NCI-H1105 treated with DMSO at 0.1 percent for 48 hours (cell line): ENCODE results near the gene USP44.
A peak's percentile ranks its signal among the peaks of the same experiment; 100 is the strongest.
"Not testable (repeated sequence)": the region's sequence is repeated elsewhere in the genome, so short reads cannot be mapped to it uniquely, and the experiment has no call there.

Experiments
- DNase-seq: peaks from one replicate; lab custom pipeline; 2025; lab: John Stamatoyannopoulos, UW

USP44 gene

GRCh38 chr12:95551305-95551704, at the start of gene USP44:
USP44 (minus strand) TSS chr12:95551476; CDS start chr12:95534256, 17,220 bp downstream.
- DNase-seq, result no peak

GRCh38 chr12:95600567-95600966, 49.3 kb upstream of the USP44 start:
- DNase-seq, result no peak

- no peak for DNase-seq
These were observed 48.6 kb upstream of the USP44 start for GRCh38 chr12:95599880-95600279.

- no peak for DNase-seq
These were observed 42.9 kb upstream of the USP44 start for GRCh38 chr12:95594136-95594535.

- peak; percentile 55 for DNase-seq
These were observed 42.1 kb upstream of the USP44 start for GRCh38 chr12:95593266-95593871.

GRCh38 chr12:95591731-95592130, 40.5 kb upstream of the USP44 start:
- DNase-seq, result no peak

- DNase-seq, result no peak
These were observed 39.5 kb upstream of the USP44 start for GRCh38 chr12:95590775-95591174.

GRCh38 chr12:95583933-95584332, 32.7 kb upstream of the USP44 start:
- no peak for DNase-seq

- DNase-seq, result peak; percentile 74
These were observed 31.2 kb upstream of the USP44 start for GRCh38 chr12:95582230-95583058.

GRCh38 chr12:95577820-95578219, 26.5 kb upstream of the USP44 start:
- no peak for DNase-seq

GRCh38 chr12:95574799-95575452, 23.6 kb upstream of the USP44 start:
- peak; percentile 34 for DNase-seq

GRCh38 chr12:95573951-95574576, 22.8 kb upstream of the USP44 start:
- DNase-seq, result no peak

- no peak for DNase-seq
These were observed 20.1 kb upstream of the USP44 start for GRCh38 chr12:95571369-95571768.

- DNase-seq, result not testable (repeated sequence)
These were observed 16.8 kb upstream of the USP44 start for GRCh38 chr12:95568045-95568444.

- no peak for DNase-seq
These were observed 6.3 kb upstream of the USP44 start for GRCh38 chr12:95557625-95558024.

- DNase-seq, result no peak
These were observed 3.3 kb upstream of the USP44 start for GRCh38 chr12:95554532-95555071.

GRCh38 chr12:95553197-95553943, 2.1 kb upstream of the USP44 start:
- DNase-seq, result no peak

- no peak for DNase-seq
These were observed 739 bp upstream of the USP44 start for GRCh38 chr12:95551913-95552516.

GRCh38 chr12:95549392-95550084, 1.7 kb downstream of the USP44 start:
- DNase-seq, result no peak
